ENCODE data around the gene MAP3K9.

Gene MAP3K9

DNA sequence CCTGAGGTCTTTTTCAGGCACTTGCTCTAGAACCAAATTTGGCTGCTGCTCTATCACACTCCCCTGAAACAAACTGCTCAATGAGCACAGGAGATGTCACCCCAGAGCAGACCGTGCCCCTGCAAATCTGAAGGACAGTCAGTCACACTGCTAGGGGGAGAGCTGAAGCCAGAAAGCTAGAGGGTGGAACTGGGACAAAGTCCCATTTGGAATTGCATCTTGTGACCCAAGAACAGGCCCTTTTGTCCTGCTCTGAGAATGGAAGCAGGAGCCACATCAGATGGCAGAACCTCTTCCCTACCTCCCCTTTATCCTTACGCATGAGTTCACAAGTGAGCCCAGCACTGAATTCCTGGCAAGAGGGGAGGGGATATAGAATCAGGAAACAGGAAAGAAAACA lies 64.7 kb downstream of the MAP3K9 start:
- Mint-ChIP-seq H3K9me3 (no peaks in the 10 kb centered on the region), H3K36me3 (ENCODE audit: low read depth) (peaks cover 21% of the 10 kb centered on the region), H3K4me3 (no peak overlapping the region), H3K4me1 (ENCODE audit: low read depth) (peaks cover 1% of the 10 kb centered on the region), H3K27me3 (ENCODE audit: low read depth) (no peaks in the 10 kb centered on the region), H3K27ac (no peak overlapping the region)
- no peak for DNase-seq (ENCODE audit: low spot score)

DNA sequence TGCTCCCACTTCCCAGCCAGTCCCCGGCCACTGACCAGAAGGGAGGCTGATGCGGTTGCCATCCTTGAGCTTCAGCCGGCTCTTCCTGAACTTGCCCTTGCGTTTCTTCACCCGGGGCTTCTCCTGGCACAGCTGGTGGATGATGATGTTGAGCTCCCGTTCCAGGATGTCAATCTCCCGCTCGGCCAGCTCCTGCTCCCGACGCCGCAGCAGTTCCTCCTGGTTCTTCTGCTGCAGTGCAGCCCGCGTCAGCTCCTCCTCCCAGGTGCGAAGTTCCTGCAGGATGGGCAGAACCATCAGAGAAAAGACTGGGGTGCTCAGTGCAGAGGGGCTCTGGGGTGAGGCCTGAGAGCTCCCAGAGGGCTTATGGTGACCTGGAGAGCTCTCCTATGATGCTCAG lies 67.0 kb downstream of the MAP3K9 start:
- peaks cover 1% of the 10 kb centered on the region for H3K4me1 Mint-ChIP-seq (ENCODE audit: low read depth)
- no peaks in the 10 kb centered on the region for H3K27me3 Mint-ChIP-seq (ENCODE audit: low read depth)
- DNase-seq (ENCODE audit: low spot score), result no peak
- no peaks in the 10 kb centered on the region for H3K9me3 Mint-ChIP-seq
- no peak overlapping the region for H3K27ac Mint-ChIP-seq
- no peak overlapping the region for H3K4me3 Mint-ChIP-seq
- peaks cover 12% of the 10 kb centered on the region for H3K36me3 Mint-ChIP-seq (ENCODE audit: low read depth)

DNA sequence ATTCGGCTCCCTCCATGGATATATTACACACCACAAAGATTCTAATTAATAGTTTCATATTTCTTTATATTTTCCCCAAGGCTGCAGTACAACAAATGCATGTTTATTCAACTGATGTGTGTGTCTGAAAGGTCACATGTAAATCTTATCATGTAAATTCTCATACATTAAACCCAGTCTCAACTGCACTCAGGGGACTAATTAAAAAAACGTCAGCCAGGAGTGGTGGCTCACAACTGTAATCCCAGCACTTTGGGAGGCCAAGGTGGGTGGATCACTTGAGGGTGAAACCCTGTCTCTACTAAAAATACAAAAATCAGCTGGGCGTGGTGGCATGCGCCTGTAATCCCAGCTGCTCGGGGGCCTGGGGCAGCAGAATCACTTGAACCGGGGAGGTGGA lies 67.8 kb downstream of the MAP3K9 start:
- H3K27ac Mint-ChIP-seq, result no peak overlapping the region
- peaks cover 9% of the 10 kb centered on the region for H3K36me3 Mint-ChIP-seq (ENCODE audit: low read depth)
- peaks cover 1% of the 10 kb centered on the region for H3K4me1 Mint-ChIP-seq (ENCODE audit: low read depth)
- no peaks in the 10 kb centered on the region for H3K9me3 Mint-ChIP-seq
- H3K27me3 Mint-ChIP-seq (ENCODE audit: low read depth), result no peaks in the 10 kb centered on the region
- DNase-seq (ENCODE audit: low spot score), result no peak
- no peak overlapping the region for H3K4me3 Mint-ChIP-seq

DNA sequence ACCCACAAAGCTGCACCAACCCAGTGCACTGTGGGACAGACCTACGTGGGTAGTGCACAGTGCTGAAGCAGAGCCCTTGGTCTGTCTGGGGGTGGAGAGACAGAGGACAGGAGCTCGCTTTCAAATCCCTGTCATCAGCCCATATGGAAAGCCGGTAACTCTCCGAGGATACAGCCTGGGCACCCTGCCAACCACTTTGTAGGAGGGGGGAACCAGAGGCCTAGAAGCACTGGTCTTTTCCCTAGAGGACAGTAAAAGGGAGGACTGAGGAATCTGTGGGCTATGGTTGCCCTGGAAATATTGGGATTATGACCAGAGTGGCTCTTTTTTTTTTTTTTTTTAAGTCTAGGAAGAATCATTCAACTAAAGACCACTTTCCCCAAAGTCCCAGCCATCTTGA lies 74.3 kb downstream of the MAP3K9 start:
- H3K4me1 Mint-ChIP-seq (ENCODE audit: low read depth), result no peaks in the 10 kb centered on the region
- no peak overlapping the region for H3K4me3 Mint-ChIP-seq
- no peaks in the 10 kb centered on the region for H3K9me3 Mint-ChIP-seq

DNA sequence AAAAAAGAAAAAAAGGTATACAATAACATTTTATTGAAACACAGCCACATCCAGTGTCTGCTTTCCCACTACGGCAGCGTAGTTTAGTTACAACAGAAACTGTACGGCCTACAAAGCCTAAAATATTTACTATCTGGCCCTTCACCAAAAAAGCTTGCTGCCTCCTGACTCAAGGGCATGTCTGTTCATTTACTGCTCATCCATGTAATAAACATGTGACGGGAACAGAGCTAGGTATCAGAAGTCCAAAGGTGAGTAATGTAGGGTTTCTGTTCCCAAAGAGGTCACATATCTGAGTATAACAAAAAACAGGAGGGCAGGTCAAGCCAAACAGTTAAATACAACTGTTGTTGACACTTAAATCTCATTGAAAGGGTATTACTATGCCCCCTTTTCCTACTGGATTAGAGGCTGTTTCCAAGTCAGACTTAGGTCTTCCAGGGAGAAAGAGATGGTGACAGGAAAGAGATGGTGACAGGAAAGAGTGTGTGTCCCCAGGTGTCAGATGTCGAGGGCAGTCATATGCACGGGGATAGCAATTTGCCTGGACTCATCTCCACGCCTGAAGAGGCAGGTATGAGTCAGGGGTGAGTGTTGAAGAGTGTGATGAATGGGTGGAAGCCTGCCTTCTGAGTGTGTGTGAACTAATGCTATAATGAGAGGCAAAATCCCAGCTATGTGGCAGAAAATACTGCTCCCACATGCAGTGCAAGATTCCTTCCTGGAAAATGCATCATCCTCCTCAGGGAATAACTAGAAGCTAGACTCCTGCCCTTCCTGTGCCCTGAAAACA lies 77.7 kb downstream of the MAP3K9 start:
- no peak for DNase-seq (ENCODE audit: low spot score)
- Mint-ChIP-seq H3K9me3 (no peaks in the 10 kb centered on the region), H3K36me3 (ENCODE audit: low read depth) (peaks cover 4% of the 10 kb centered on the region), H3K27ac (no peak overlapping the region), H3K4me1 (ENCODE audit: low read depth) (no peaks in the 10 kb centered on the region), H3K4me3 (no peak overlapping the region), H3K27me3 (ENCODE audit: low read depth) (no peaks in the 10 kb centered on the region)

More for the DNA sequence above, 74.3 kb downstream of the MAP3K9 start:
- H3K36me3 Mint-ChIP-seq (ENCODE audit: low read depth), result peaks cover 12% of the 10 kb centered on the region
- no peaks in the 10 kb centered on the region for H3K27me3 Mint-ChIP-seq (ENCODE audit: low read depth)
- no peak for DNase-seq (ENCODE audit: low spot score)
- no peak overlapping the region for H3K27ac Mint-ChIP-seq

DNA sequence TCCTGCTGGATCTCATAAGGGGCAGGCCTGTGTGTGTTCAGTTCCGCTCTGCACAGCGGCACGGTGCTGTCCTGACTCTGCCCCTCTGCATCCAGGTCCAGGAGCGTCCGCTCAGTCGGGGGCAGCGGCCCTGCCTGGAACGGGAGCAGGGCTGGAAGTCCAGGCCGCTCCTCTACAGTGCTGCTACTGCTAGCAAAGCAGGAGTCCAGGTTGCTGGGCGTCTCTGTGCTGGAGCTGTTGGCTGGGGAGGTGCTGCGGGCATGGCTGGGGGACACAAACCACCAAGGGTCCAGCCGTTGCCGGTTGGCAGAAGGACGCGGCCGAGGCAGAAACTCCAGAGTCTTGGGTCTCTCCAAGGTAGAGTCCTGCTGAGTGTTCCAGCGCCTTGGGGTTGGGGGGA lies 78.9 kb downstream of the MAP3K9 start:
- no peak overlapping the region for H3K4me3 Mint-ChIP-seq
- H3K27ac Mint-ChIP-seq, result no peak overlapping the region
- no peaks in the 10 kb centered on the region for H3K9me3 Mint-ChIP-seq
- H3K27me3 Mint-ChIP-seq (ENCODE audit: low read depth), result no peaks in the 10 kb centered on the region
- DNase-seq (ENCODE audit: low spot score), result no peak
- peaks cover 4% of the 10 kb centered on the region for H3K36me3 Mint-ChIP-seq (ENCODE audit: low read depth)
- H3K4me1 Mint-ChIP-seq (ENCODE audit: low read depth), result no peaks in the 10 kb centered on the region

DNA sequence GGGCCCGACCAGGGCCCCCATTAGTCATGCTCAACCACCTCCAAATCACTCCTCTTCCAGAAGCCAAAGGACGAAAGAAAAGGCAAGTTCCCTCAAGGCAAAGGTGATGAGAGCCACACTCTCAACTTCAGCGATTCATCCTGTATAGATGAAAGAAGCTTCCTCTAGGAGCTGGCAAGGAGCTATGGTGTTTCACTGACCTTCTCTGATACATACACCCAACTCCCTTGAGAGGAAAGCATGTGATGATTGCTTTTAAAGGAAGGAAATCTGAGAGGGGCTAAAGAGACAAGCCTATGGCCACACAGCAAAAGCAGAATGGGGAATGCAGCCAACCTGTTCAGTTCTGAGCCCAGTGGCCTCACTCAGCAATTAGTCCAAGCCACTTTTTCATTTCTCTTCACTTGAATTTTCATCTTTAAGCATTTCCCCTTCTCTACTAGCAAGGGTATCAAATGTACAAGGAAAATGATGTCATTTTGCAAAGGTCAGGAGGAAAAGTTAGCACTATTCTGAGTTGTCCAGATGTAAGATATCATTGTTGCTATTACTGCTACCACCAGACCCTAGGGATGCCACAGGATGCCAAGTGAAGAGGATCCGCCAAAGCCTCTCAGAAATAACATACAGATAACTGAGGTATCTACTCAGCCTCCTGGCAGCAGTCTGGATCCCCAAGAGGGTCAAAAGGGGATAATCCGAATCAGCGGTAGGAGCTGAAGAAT lies 82.5 kb downstream of the MAP3K9 start:
- Mint-ChIP-seq H3K36me3 (ENCODE audit: low read depth) (peaks cover 2% of the 10 kb centered on the region), H3K9me3 (no peaks in the 10 kb centered on the region), H3K4me1 (ENCODE audit: low read depth) (no peaks in the 10 kb centered on the region), H3K27ac (no peak overlapping the region), H3K27me3 (ENCODE audit: low read depth) (no peaks in the 10 kb centered on the region), H3K4me3 (no peak overlapping the region)
- DNase-seq (ENCODE audit: low spot score), result no peak

DNA sequence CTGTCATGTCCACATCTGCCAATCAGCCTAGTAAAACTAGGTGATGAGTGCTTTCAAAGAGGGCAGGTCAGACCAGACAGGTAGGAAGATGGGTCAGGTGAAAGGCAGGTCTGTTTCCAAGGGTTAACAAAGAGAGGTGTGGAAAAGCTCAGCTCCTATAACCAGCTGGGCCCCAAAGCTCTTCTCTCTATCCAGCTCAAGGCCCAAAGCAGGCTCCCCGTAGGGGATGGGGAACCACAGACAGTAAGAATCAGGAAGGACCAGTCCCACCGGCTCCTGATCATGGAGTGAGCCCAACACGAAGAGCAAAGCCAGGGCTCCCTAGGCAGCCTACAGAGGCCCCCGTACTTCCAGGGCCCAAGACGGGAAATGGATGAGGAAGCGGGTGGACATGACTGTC lies 84.4 kb downstream of the MAP3K9 start:
- H3K4me1 Mint-ChIP-seq (ENCODE audit: low read depth), result no peaks in the 10 kb centered on the region
- DNase-seq (ENCODE audit: low spot score), result no peak
- H3K27me3 Mint-ChIP-seq (ENCODE audit: low read depth), result no peaks in the 10 kb centered on the region
- no peaks in the 10 kb centered on the region for H3K9me3 Mint-ChIP-seq
- H3K27ac Mint-ChIP-seq, result no peak overlapping the region
- H3K36me3 Mint-ChIP-seq (ENCODE audit: low read depth), result no peaks in the 10 kb centered on the region
- H3K4me3 Mint-ChIP-seq, result no peak overlapping the region

DNA sequence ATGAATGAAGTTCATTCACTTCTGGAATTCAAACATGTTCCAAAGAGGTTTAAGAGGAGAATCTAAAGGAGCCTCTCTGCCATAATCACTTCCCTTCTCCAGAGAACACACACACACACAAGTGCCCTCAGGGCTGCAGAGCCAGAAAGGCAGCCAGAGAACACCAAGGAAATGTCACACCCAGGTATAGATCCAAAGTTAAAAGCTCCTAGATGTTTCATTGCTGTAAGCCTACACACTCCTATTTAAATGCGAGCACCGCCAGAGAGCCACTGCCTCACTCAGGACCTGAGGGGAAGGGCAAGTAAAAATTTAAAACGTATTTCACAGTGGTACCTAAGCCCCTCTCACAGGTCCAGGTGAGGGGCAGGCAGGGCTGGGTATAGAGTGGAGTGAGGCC lies 85.2 kb downstream of the MAP3K9 start:
- H3K27me3 Mint-ChIP-seq (ENCODE audit: low read depth), result no peaks in the 10 kb centered on the region
- H3K4me3 Mint-ChIP-seq, result no peak overlapping the region
- no peaks in the 10 kb centered on the region for H3K36me3 Mint-ChIP-seq (ENCODE audit: low read depth)
- H3K4me1 Mint-ChIP-seq (ENCODE audit: low read depth), result no peaks in the 10 kb centered on the region
- no peak overlapping the region for H3K27ac Mint-ChIP-seq
- no peak for DNase-seq (ENCODE audit: low spot score)
- no peaks in the 10 kb centered on the region for H3K9me3 Mint-ChIP-seq

DNA sequence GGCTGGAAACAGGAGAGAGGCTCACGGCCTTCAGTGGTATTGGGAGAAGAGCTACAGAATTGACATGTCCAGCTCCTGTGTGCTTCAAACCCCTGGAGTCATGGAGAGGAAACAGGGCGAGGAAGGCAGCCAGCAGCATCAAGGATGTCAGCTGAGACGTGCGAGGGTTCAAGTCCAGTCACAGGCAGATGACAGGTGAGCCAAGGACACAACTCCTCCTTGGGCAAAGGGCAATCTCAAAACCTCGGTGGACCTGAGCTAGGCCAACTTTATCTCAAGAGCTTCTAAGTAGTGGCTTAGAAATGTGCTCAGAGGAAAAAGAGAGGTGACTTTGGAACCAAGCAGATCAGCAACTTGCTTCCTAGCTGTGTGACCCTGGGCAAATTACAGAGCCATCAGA lies 86.0 kb downstream of the MAP3K9 start:
- Mint-ChIP-seq H3K27me3 (ENCODE audit: low read depth) (no peaks in the 10 kb centered on the region), H3K9me3 (no peaks in the 10 kb centered on the region), H3K36me3 (ENCODE audit: low read depth) (no peaks in the 10 kb centered on the region), H3K4me1 (ENCODE audit: low read depth) (no peaks in the 10 kb centered on the region), H3K27ac (no peak overlapping the region), H3K4me3 (no peak overlapping the region)
- DNase-seq (ENCODE audit: low spot score), result no peak

DNA sequence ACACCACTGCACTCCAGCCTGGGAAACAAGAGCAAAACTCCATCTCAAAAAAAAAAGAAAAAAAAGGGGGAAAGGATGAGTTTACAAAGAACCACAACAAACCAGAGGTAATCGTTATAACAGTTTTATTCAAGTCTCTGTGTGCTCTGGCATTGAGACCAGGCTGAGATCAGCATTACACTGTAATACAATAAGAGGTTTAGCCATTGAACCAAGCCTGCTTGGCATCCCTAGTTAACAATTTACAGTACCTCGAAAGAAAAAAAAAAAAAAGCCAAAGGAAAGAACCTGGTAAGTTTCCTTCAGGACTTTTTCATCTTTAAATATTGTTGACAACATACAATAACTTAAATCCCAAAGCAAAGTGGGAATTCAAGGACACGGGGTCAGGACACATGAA lies 86.9 kb downstream of the MAP3K9 start:
- H3K36me3 Mint-ChIP-seq (ENCODE audit: low read depth), result no peaks in the 10 kb centered on the region
- DNase-seq (ENCODE audit: low spot score), result no peak
- no peak overlapping the region for H3K4me3 Mint-ChIP-seq
- H3K27me3 Mint-ChIP-seq (ENCODE audit: low read depth), result no peaks in the 10 kb centered on the region
- no peaks in the 10 kb centered on the region for H3K4me1 Mint-ChIP-seq (ENCODE audit: low read depth)
- H3K9me3 Mint-ChIP-seq, result no peaks in the 10 kb centered on the region
- no peak overlapping the region for H3K27ac Mint-ChIP-seq

DNA sequence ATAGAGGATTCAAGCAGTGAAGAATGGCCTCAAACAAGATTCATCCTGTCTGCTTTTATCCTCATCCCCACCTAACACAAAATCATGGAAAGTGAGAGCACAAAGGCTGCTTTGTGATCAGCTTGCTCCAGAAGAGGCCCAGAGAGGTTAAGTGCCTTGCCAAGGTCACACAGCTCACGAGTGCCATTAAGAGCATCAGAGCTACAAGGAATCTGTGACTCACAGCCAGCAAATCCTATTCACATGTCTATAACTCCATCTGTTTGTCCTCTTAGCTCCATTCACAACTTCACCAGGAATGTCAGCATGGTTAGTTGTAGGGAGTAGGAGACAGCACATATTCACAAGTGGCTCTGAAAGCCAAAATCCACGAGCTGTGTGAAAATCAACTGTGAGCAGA lies 87.8 kb downstream of the MAP3K9 start:
- DNase-seq (ENCODE audit: low spot score), result no peak
- Mint-ChIP-seq H3K27me3 (ENCODE audit: low read depth) (peaks cover 5% of the 10 kb centered on the region), H3K4me1 (ENCODE audit: low read depth) (no peaks in the 10 kb centered on the region), H3K4me3 (no peak overlapping the region), H3K36me3 (ENCODE audit: low read depth) (no peaks in the 10 kb centered on the region), H3K27ac (no peak overlapping the region), H3K9me3 (no peaks in the 10 kb centered on the region)

DNA sequence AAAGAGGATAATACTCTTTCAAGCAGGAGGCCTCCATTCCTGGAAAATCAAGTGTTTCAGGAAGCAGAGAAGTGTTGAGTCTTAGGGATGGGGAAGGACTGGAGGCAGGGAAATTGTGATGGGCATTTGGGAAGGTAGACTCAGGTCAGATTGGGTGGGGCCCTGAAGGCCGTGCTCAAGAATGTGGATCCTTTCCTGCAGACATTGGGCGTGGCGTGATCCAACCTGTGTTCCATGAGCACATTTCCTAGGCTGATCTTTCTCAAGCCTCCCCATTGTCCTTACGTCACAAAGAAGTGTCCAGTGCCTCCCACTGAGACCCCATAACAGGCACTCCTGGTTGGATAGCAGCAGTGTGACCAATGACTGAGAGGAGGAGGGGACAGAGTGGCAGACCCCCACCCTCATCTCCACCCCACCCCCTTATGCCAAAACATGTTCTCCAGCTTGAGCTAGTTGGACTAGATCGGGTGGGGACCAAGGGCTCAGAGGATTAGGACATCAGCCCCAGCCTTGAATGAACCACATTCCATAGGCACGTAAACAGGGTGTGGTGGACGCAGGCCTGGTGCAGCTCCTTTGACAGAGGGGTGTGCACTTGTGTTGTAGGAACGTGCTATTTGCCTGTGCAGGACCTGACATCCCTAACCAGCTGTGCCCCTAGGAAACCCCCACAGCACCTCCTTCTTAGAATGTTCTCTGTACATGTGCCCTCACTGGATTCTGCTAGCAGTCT lies 90.8 kb downstream of the MAP3K9 start:
- Mint-ChIP-seq H3K4me3 (no peak overlapping the region), H3K27ac (no peak overlapping the region), H3K9me3 (no peaks in the 10 kb centered on the region), H3K27me3 (ENCODE audit: low read depth) (peaks cover 16% of the 10 kb centered on the region), H3K4me1 (ENCODE audit: low read depth) (peaks cover 2% of the 10 kb centered on the region), H3K36me3 (ENCODE audit: low read depth) (no peaks in the 10 kb centered on the region)
- DNase-seq (ENCODE audit: low spot score), result no peak

DNA sequence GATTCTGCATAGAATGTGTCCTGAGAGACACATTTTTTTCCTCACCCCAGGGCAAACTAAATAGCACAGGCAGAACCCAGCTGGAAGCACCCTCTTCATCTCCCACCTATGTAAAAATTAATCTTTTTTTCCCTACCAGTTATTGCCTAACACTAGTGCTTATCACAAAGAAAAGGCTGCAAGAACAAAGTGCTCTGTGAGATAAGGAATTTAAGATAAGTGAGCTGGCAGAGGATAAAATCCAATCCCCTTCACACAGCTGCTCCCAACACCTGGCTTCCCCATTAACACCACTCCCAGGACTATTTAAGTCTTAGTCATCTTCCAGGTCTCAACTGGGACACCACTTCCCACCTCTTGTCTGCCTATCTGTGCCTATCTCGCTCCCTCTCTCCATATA lies 92.4 kb downstream of the MAP3K9 start:
- no peaks in the 10 kb centered on the region for H3K36me3 Mint-ChIP-seq (ENCODE audit: low read depth)
- no peak overlapping the region for H3K4me3 Mint-ChIP-seq
- H3K27me3 Mint-ChIP-seq (ENCODE audit: low read depth), result peaks cover 19% of the 10 kb centered on the region
- no peak overlapping the region for H3K27ac Mint-ChIP-seq
- peaks cover 4% of the 10 kb centered on the region for H3K4me1 Mint-ChIP-seq (ENCODE audit: low read depth)
- no peak for DNase-seq (ENCODE audit: low spot score)
- H3K9me3 Mint-ChIP-seq, result no peaks in the 10 kb centered on the region

Data from T-helper 2 cell treated with Interferon-gamma antibody and Interleukin-4, amounts not matched to agents 5 μg/mL and 100 μg/mL, for 36 hours (primary cell).